Stomach smooth muscle (tissue), 2 donors: ENCODE results near the gene KRT82.
"Not testable (repeated sequence)": the region's sequence is repeated elsewhere in the genome, so short reads cannot be mapped to it uniquely, and the experiment has no call there.

Experiments
- H3K27ac ChIP-seq: one replicate; pipeline ENCODE4 v1.7.0; 2013; ENCODE audit warnings: mild to moderate bottlenecking, low read length, inconsistent platforms
- H3K27me3 ChIP-seq, 2 donors: one replicate each; pipeline ENCODE4 v1.7.0; 2013; ENCODE audit warnings: low read length in 2 of 2; ENCODE audit not compliant: insufficient read depth in 2 of 2, control insufficient read depth in 1 of 2
- H3K36me3 ChIP-seq, 2 donors: one replicate each; pipeline ENCODE4 v1.7.0; 2013; ENCODE audit warnings: low read length in 2 of 2; ENCODE audit not compliant: control insufficient read depth in 2 of 2, insufficient read depth in 2 of 2
- H3K4me1 ChIP-seq: one replicate; pipeline ENCODE4 v1.7.0; 2013; ENCODE audit warnings: low read length; ENCODE audit not compliant: control insufficient read depth, insufficient read depth
- H3K4me3 ChIP-seq, 2 donors: one replicate each; pipeline ENCODE4 v1.7.0; 2013; ENCODE audit warnings: low read length in 2 of 2
- H3K9ac ChIP-seq, 2 donors: one replicate each; pipeline ENCODE4 v1.7.0; 2013; ENCODE audit warnings: low read length in 2 of 2, mild to moderate bottlenecking in 1 of 2
- H3K9me3 ChIP-seq, 2 donors: one replicate each; pipeline ENCODE4 v1.7.0; 2013; ENCODE audit warnings: low read length in 2 of 2; ENCODE audit not compliant: control insufficient read depth in 2 of 2
- donor health status: healthy.
- donor health status: Pancreatic carcinoma.

The KRT82 gene

GRCh38 chr12:52419656-52420055 is 13.5 kb upstream of the KRT82 start:
- Histone ChIP-seq H3K27me3 (no peaks in the 10 kb centered on the region), H3K9ac (no peak overlapping the region), H3K4me3 (no peak overlapping the region), H3K27ac (no peak overlapping the region), H3K9me3 (no peaks in the 10 kb centered on the region), H3K4me1 (peaks cover 35% of the 10 kb centered on the region), H3K36me3 (no peaks in the 10 kb centered on the region)

- Histone ChIP-seq H3K9me3 (no peaks in the 10 kb centered on the region), H3K9ac (no peak overlapping the region), H3K27ac (no peak overlapping the region)
Measured at GRCh38 chr12:52418576-52419110, 12.5 kb upstream of the KRT82 start.

GRCh38 chr12:52417740-52418139 is 11.6 kb upstream of the KRT82 start:
- Histone ChIP-seq H3K4me1 (peaks cover 16% of the 10 kb centered on the region), H3K36me3 (no peaks in the 10 kb centered on the region), H3K27ac (no peak overlapping the region), H3K9ac (no peak overlapping the region), H3K9me3 (no peaks in the 10 kb centered on the region), H3K4me3 (no peak overlapping the region), H3K27me3 (no peaks in the 10 kb centered on the region)

More at GRCh38 chr12:52418576-52419110, 12.5 kb upstream of the KRT82 start:
- Histone ChIP-seq H3K4me1 (peaks cover 25% of the 10 kb centered on the region), H3K4me3 (no peak overlapping the region), H3K27me3 (no peaks in the 10 kb centered on the region), H3K36me3 (no peaks in the 10 kb centered on the region)

- no peak overlapping the region for H3K27ac ChIP-seq
- no peaks in the 10 kb centered on the region for H3K36me3 ChIP-seq
- no peak overlapping the region for H3K4me3 ChIP-seq
- no peak overlapping the region for H3K9ac ChIP-seq
- H3K4me1 ChIP-seq = peaks cover 15% of the 10 kb centered on the region
- H3K27me3 ChIP-seq = no peaks in the 10 kb centered on the region
- no peaks in the 10 kb centered on the region for H3K9me3 ChIP-seq
Measured at GRCh38 chr12:52416795-52417194, 10.7 kb upstream of the KRT82 start.

- no peak overlapping the region for H3K27ac ChIP-seq
- peaks cover 15% of the 10 kb centered on the region for H3K4me1 ChIP-seq
- no peak overlapping the region for H3K9ac ChIP-seq
Measured at GRCh38 chr12:52415870-52416750, 10.0 kb upstream of the KRT82 start.

GRCh38 chr12:52414936-52415335 is 8.8 kb upstream of the KRT82 start:
- Histone ChIP-seq H3K9me3 (no peaks in the 10 kb centered on the region), H3K27me3 (no peaks in the 10 kb centered on the region), H3K27ac (no peak overlapping the region), H3K4me3 (no peak overlapping the region), H3K4me1 (peaks cover 15% of the 10 kb centered on the region), H3K9ac (no peak overlapping the region), H3K36me3 (no peaks in the 10 kb centered on the region)

More at GRCh38 chr12:52415870-52416750, 10.0 kb upstream of the KRT82 start:
- Histone ChIP-seq H3K36me3 (no peaks in the 10 kb centered on the region), H3K4me3 (no peak overlapping the region), H3K9me3 (no peaks in the 10 kb centered on the region), H3K27me3 (no peaks in the 10 kb centered on the region)

- Histone ChIP-seq H3K27ac (no peak overlapping the region), H3K9ac (no peak overlapping the region), H3K27me3 (no peaks in the 10 kb centered on the region), H3K4me1 (peaks cover 15% of the 10 kb centered on the region), H3K36me3 (no peaks in the 10 kb centered on the region), H3K4me3 (no peak overlapping the region), H3K9me3 (no peaks in the 10 kb centered on the region)
Measured at GRCh38 chr12:52413782-52414345, 7.7 kb upstream of the KRT82 start.

GRCh38 chr12:52413202-52413601 is 7.1 kb upstream of the KRT82 start:
- no peaks in the 10 kb centered on the region for H3K36me3 ChIP-seq
- H3K9me3 ChIP-seq = no peaks in the 10 kb centered on the region
- H3K4me3 ChIP-seq = no peak overlapping the region
- H3K27me3 ChIP-seq = no peaks in the 10 kb centered on the region
- H3K9ac ChIP-seq = no peak overlapping the region
- H3K4me1 ChIP-seq = peaks cover 15% of the 10 kb centered on the region
- no peak overlapping the region for H3K27ac ChIP-seq

GRCh38 chr12:52411815-52412214 is 5.7 kb upstream of the KRT82 start:
- Histone ChIP-seq H3K27me3 (peaks cover 0 to under 1% of the 10 kb centered on the region in 2 donors), H3K36me3 (no peaks in the 10 kb centered on the region), H3K9ac (no peak overlapping the region), H3K4me3 (no peak overlapping the region), H3K9me3 (no peaks in the 10 kb centered on the region), H3K4me1 (peaks cover 12% of the 10 kb centered on the region), H3K27ac (no peak overlapping the region)

- H3K4me3 ChIP-seq, H3K27ac ChIP-seq, H3K27me3 ChIP-seq, H3K9ac ChIP-seq, H3K9me3 ChIP-seq, H3K36me3 ChIP-seq, H3K4me1 ChIP-seq: not testable (repeated sequence)
Measured at GRCh38 chr12:52410589-52411248, 4.6 kb upstream of the KRT82 start.
